Measurements from ENCODE around the gene VPREB3. TPM values are rescaled to one million over a fixed set of nuclear protein-coding genes. Genes with fewer than 3 reads are reported as not detected.

VPREB3 gene, protein sequence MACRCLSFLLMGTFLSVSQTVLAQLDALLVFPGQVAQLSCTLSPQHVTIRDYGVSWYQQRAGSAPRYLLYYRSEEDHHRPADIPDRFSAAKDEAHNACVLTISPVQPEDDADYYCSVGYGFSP
- total RNA-seq = not detected in 2 replicates

DNA sequence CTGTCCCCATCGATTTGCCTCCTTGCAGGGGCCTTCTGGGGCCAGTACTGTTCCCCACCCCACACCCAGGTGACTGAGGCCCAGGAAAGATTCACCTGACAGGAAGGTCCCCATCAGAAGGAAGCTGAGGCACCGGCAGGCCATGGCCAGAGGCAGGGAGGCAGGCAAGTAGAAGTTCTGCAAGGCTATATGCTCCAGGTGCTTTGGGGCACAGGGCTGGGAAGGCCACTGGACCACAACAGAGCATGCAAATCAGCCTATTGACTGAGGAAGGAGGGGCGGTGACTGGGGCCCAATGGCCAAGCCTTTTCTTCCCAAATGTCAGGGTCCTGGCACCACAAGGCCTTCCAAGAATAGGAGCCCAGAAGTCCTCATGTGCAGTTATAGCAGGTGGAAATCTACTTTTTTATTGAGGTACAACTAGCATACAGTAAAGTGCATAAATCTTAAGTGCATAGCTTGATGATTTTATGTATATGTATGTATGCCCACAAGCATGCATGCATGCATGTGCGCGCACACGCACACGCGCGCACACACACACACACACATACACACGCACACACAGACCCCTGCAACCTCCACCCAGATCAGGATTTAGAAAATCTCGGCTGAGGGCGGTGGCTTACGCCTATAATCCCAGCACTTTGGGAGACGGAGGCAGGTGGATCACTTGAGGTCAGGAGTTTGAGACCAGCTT, at the start of gene VPREB3:
VPREB3 (minus strand) TSS at position 206 of the 700 bp plus-strand sequence; CDS start at position 144, 62 bp downstream.

DNA sequence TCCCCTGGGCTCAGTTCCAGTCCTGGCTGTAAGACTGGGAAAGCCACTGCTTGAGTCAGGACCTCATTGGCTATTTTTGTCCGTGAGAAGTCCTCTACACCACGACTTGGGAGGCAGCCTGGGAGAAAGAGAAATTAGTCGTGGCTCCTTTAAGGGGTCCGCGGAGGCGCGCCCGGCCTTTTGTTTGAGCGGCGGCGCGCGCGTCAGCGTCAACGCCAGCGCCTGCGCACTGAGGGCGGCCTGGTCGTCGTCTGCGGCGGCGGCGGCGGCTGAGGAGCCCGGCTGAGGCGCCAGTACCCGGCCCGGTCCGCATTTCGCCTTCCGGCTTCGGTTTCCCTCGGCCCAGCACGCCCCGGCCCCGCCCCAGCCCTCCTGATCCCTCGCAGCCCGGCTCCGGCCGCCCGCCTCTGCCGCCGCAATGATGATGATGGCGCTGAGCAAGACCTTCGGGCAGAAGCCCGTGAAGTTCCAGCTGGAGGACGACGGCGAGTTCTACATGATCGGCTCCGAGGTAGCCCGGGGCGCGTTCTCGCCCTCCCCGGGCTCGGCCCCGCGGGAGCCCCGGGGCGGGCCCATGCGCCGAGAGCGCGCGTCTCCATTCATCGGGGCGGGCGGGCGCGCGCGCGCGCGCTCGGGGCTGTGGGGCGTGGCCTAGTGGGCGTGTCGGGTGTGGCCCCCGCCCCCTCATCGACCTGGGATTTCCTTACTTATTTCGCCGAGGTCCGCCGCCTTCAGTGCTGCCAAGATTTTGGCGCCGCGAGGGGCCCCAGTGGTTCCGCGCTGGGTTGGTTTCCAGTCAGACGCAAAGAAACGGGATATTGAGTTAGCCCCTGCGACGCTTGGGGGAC, 32.8 kb upstream of the VPREB3 start, which contains the start of gene SMARCB1:
SMARCB1 (plus strand) TSS at position 215 of the 848 bp plus-strand sequence; CDS start at position 419, 204 bp downstream.

DNA sequence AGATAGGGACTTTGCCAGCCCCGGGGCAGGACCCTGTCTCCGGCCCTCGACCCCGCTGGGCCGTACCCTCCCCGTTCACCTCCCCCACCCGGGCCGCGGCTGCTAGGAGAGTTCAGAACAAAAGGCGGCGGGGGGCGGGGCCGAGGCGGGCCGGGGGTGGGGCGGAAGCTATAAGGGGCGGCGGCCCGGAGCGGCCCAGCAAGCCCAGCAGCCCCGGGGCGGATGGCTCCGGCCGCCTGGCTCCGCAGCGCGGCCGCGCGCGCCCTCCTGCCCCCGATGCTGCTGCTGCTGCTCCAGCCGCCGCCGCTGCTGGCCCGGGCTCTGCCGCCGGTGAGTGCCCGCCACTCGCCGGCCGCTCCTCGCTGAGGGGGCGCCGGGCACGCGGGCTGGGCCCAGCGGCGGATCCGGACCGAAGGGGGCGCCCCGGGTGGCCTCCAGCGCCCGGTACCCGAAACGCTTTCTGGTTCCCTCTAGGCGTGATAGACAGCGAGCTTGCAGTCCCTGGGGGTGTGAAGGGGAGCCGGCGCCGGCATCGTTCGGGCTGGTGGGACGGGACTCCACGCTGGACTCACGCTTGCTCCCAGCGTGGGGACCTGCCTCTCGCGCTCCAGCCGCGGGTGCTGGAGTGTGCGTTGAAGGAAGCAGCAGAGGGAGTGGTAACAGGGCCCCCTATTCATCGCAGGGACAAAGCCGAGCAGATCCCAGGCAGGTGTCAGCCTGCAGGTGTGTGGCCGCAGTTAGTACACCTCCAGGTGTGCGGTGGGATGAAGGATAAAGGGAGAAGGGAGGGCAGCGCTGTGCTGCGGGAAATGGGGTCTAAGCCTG, 18.6 kb upstream of the VPREB3 start, which contains the start of gene MMP11:
MMP11 (plus strand) TSS at position 201 of the 825 bp plus-strand sequence; CDS start at position 223, 22 bp downstream.

DNA sequence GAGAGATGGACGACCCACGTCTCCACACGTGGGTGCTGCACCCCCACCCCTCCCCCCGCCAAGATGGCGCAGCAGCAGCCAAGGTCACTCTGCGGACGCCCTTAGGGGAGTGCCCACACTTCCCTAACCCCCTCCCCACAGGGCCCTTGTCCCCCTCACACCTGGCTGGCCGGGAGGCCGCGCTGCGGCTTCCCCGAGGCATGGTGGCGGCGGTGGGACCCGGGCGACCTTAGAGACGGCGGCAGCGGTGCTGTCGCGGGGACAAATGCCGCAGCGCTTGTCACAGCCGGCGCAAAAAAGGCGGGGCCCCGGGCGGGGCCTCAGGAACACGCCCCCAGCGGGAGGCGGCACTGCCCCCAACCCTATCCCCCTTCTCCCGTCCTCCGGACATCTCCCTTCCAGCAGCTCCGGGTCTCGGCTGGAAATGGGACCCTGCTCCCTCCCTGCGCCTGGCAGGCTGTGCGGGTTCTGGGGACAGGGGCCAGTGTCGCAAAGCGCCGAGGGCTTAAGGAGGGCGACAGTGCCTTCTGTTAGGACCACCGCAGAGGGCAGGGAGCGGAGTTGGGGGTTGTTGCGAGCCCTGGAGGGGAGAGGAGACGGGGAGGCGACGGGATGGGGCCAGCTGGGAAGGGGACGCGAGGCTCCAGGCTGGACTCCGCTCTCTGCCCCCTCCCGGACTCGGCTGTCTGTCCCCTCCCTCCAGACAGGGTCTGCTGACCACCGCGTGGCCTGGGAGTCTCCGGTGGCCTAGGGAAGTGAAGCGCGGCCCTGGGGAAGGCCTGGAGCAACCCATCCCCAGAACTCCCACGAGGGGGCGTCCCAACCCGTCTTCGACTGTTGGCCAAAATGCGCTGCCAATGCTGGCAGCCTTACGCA, 13.7 kb upstream of the VPREB3 start, which contains the start of gene CHCHD10:
CHCHD10 (minus strand) TSS at position 300 of the 876 bp plus-strand sequence; CDS start at position 202, 98 bp downstream.

DNA sequence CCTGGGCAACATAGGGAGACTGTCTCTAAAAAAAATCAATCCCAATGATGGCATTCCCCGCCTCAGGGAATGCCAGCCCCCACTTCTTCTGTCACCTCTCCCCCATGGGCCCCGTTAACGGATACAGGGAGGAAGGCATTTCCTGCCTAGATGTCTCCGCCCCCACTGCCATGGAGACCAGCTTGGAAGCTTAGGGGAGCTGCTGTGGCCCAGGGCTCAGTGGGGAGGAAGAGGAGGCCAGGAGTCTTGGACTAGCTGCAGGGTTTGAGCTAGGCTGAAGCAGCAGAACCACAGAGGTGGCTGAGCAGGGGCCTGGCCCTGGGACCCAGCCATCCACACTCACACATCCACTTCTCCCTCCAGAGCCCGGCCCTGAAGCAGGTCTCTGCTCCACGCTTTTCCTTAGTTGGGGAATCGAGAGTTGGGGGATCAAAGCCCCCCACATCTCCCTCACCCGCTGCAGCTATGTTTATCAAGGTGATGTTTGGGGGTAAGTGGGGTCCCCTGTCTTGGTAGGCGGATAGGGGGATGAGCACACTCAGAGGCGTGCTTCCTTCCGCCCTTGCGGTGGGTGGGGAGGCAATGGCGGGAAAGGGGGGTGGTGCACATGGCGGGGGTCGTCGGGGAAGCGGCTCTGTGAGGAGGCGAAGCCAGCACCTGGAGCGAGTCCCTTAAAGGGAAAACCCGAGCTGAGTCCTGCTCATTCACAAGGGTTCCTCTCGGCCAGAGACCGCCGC, 8.8 kb upstream of the VPREB3 start, which contains the start of gene C22orf15:
C22orf15 (plus strand) TSS at position 149 of the 737 bp plus-strand sequence; CDS start at position 466, 317 bp downstream.

DNA sequence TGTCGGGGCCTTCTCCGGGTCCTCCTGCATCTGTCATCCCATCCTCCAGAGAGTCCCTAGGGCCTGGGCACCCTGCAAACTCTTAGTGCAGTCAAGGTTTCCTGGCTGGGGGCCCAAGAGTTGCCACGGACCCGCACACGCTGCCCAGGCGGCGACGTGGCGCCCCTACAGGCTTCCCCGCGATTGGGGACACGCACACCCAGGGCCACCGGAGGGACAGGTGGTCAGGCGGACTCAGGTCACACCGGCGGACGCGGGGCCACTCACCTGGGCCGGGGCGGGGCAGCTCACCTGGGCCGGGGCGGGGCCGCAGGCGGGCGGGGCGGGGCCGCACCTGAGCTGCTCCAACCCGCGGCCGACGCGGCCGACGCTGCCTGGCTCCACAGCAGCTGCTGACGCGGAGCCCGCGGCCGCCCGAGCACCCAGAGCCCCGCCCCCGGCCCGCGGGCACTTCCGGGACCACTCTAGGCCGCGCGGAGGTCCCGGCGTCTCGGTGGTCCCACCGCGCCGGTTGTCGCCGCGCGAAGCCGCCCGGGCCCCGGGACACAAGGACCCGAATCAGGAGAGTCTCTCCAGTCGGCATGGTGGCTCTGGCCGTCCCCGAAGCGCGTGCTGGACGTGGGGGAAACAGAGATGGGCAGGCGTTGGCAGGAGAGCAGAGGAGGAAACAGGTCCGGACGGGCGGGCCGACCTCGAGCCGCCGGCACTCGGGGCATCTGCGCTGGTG, 3.3 kb downstream of the VPREB3 start, which contains the start of gene ZNF70:
ZNF70 (minus strand) TSS at position 399 of the 727 bp plus-strand sequence. CDS start 5,972 bp downstream, outside the sequence.

Other genes starting within 250 kb of the VPREB3 start
- gene IGLL1, start 174.1 kb downstream of the VPREB3 start, total RNA-seq = not detected in 2 replicates
- gene DRICH1, start 122.1 kb downstream of the VPREB3 start, total RNA-seq = not detected in 2 replicates
- gene RGL4, start 63.4 kb downstream of the VPREB3 start, total RNA-seq = not detected in 2 replicates
- 2.2 and 2.7 TPM in 2 replicates for gene ZNF70, start 3.3 kb downstream of the VPREB3 start, total RNA-seq
- gene C22orf15, start 8.6 kb upstream of the VPREB3 start, total RNA-seq = not detected in 2 replicates
- 8.1 and 23.5 TPM in 2 replicates for gene CHCHD10, start 13.5 kb upstream of the VPREB3 start, total RNA-seq
- gene MMP11, start 18.4 kb upstream of the VPREB3 start, total RNA-seq = 4.1 and 5.2 TPM in 2 replicates
- 111 and 119 TPM in 2 replicates for gene SMARCB1, start 32.5 kb upstream of the VPREB3 start, total RNA-seq
- gene DERL3, start 84.6 kb upstream of the VPREB3 start, total RNA-seq = 0.07 and 3.1 TPM in 2 replicates
- 4.5 and 5.0 TPM in 2 replicates for gene SLC2A11, start 103.5 kb upstream of the VPREB3 start, total RNA-seq
- 660 and 704 TPM in 2 replicates for gene MIF, start 140.0 kb upstream of the VPREB3 start, total RNA-seq
- gene GSTT2B, start 206.8 kb upstream of the VPREB3 start, total RNA-seq = 9.9 and 11.7 TPM in 2 replicates
- gene DDTL, start 212.5 kb upstream of the VPREB3 start, total RNA-seq = 0.39 and 0.60 TPM in 2 replicates
- gene DDT, start 220.0 kb upstream of the VPREB3 start, total RNA-seq = 116 and 127 TPM in 2 replicates
- gene GSTT2, start 225.7 kb upstream of the VPREB3 start, total RNA-seq = 1.3 and 6.1 TPM in 2 replicates

Measured in mammary microvascular endothelial cell (primary cell).